HG02884 (cell line): Measurements from ENCODE around the gene ARGLU1.

Experiments used
- ATAC-seq: cut with Tn5 transposase; IDR thresholded peaks from one replicate; pipeline ENCODE4 v1.9.1; 2021; ENCODE audit warnings: mild to moderate bottlenecking, moderate library complexity; ENCODE audit not compliant: unreplicated experiment

ARGLU1 gene

GRCh38 chr13:106527445-106527801, 40.5 kb downstream of the ARGLU1 start:
- ATAC-seq, result no peak

- ATAC-seq, result no peak
These were observed 41.0 kb downstream of the ARGLU1 start for GRCh38 chr13:106526738-106527444.

GRCh38 chr13:106525865-106526264, 42.1 kb downstream of the ARGLU1 start:
- ATAC-seq, result no peak

GRCh38 chr13:106524108-106524507, 43.8 kb downstream of the ARGLU1 start:
- ATAC-seq, result no peak

GRCh38 chr13:106523576-106523975, 44.4 kb downstream of the ARGLU1 start:
- no peak for ATAC-seq

GRCh38 chr13:106522898-106523525, 44.9 kb downstream of the ARGLU1 start:
- no peak for ATAC-seq

- no peak for ATAC-seq
These were observed 45.7 kb downstream of the ARGLU1 start for GRCh38 chr13:106522112-106522705.

GRCh38 chr13:106521095-106521799, 46.7 kb downstream of the ARGLU1 start:
- no peak for ATAC-seq

- ATAC-seq, result no peak
These were observed 47.5 kb downstream of the ARGLU1 start for GRCh38 chr13:106520251-106521054.

GRCh38 chr13:106518512-106518911, 49.4 kb downstream of the ARGLU1 start:
- ATAC-seq, result no peak

- no peak for ATAC-seq
These were observed 50.7 kb downstream of the ARGLU1 start for GRCh38 chr13:106517109-106517847.

GRCh38 chr13:106515635-106516254, 52.2 kb downstream of the ARGLU1 start:
- no peak for ATAC-seq

GRCh38 chr13:106514928-106515634, 52.9 kb downstream of the ARGLU1 start:
- ATAC-seq, result no peak

- no peak for ATAC-seq
These were observed 54.6 kb downstream of the ARGLU1 start for GRCh38 chr13:106513025-106513983.

GRCh38 chr13:106507560-106508274, 60.2 kb downstream of the ARGLU1 start:
- no peak for ATAC-seq

GRCh38 chr13:106506286-106506685, 61.7 kb downstream of the ARGLU1 start:
- ATAC-seq, result no peak

- no peak for ATAC-seq
These were observed 62.2 kb downstream of the ARGLU1 start for GRCh38 chr13:106505732-106506131.
